Measurements from ENCODE around the gene RALY.

DNA sequence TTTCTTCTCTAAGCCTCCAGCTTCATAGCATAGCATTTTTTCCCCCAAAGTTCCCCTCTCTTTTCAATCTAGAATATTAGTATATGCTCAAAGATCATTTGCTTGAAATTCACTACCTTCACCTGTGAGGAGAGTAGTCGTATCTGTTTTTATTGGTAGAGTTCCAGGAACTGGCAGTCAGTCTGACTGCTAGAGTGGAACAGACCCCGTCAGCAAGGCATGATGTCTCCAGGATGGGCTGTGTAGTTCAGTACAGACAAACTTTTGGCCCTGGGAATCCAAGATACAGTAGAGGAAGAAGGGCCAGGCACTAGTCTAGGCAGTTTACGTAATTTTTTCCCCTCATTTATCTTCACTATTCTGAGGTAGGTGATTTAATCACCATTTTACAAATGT is 29.1 kb downstream of the RALY start:
- TF ChIP-seq, protein P1, sequence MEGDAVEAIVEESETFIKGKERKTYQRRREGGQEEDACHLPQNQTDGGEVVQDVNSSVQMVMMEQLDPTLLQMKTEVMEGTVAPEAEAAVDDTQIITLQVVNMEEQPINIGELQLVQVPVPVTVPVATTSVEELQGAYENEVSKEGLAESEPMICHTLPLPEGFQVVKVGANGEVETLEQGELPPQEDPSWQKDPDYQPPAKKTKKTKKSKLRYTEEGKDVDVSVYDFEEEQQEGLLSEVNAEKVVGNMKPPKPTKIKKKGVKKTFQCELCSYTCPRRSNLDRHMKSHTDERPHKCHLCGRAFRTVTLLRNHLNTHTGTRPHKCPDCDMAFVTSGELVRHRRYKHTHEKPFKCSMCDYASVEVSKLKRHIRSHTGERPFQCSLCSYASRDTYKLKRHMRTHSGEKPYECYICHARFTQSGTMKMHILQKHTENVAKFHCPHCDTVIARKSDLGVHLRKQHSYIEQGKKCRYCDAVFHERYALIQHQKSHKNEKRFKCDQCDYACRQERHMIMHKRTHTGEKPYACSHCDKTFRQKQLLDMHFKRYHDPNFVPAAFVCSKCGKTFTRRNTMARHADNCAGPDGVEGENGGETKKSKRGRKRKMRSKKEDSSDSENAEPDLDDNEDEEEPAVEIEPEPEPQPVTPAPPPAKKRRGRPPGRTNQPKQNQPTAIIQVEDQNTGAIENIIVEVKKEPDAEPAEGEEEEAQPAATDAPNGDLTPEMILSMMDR (IDR thresholded peaks at IDR 0.05): no peak
- no peak for TF ChIP-seq POLR2A (IDR thresholded peaks at IDR 0.05)

Data from Peyer's patch (tissue), 4 donors.